HepG2 (cell line): ENCODE results near the gene MYO16. TPM values are rescaled to one million over a fixed set of nuclear protein-coding genes. Genes with fewer than 3 reads are reported as not detected.

Source experiments
- ATAC-seq: fragments of 200-7000 bp; cut with Tn5 transposase; 3 replicates; pipeline ENCODE4 v1.9.1; 2020; ENCODE audit warnings: mild to moderate bottlenecking, moderate library complexity
- BruUV-seq: library from RNA; stranded (reverse); fragments of 400-500 nt; replicated peaks from 2 replicates; lab custom pipeline; 2021; lab: Mats Ljungman, UMichigan
- CTCF ChIA-PET: fragments of 300-600 bp; formaldehyde crosslinking; extraction: SDS; loops from one replicate; lab custom pipeline; 2021; ENCODE audit warnings: low total read pairs, inconsistent platforms, low intra/inter-chr PET ratio; lab: Yijun Ruan, JAX
- POLR2A ChIA-PET: fragments of 350-600 bp; sonication (Branson Sonifier 250); formaldehyde crosslinking; loops from one replicate; lab custom pipeline; 2020; ENCODE audit warnings: antibody characterized with exemption, inconsistent platforms; lab: Yijun Ruan, JAX
- DNase-seq: peaks from one replicate; pipeline ENCODE4 v3.0.0-alpha.2; 2015; ENCODE audit warnings: low spot score
- FAIRE-seq: peaks from 3 replicates; lab custom pipeline; 2011; peaks lifted over from hg19 to GRCh38; lab: Jason Lieb, UNC
- H2AFZ ChIP-seq: one replicate; pipeline ENCODE4 v1.6.1; 2011; ENCODE audit warnings: low read length, inconsistent platforms
- H3K27ac ChIP-seq: fragments of 300-600 bp; 3 replicates; pipeline ENCODE4 v1.8.0; 2011; ENCODE audit warnings: mixed run types, mild to moderate bottlenecking, mixed read lengths, low read length, inconsistent platforms; ENCODE audit not compliant: insufficient read depth; ENCODE audit errors: extremely low read length
- H3K27me3 ChIP-seq, 2 experiments: fragments of 200-600 bp in 1 of 2; 2 replicates in 1 of 2; 3 replicates in 1 of 2; pipeline versions ENCODE4 v1.6.0 to v1.8.0; 2011; ENCODE audit warnings: low read length in 2 of 2, mild to moderate bottlenecking in 2 of 2, moderate library complexity in 2 of 2, inconsistent platforms in 1 of 2; ENCODE audit not compliant: insufficient read depth in 2 of 2, control insufficient read depth in 1 of 2
- H3K36me3 ChIP-seq, 2 experiments: fragments of 200-600 bp in 1 of 2; replicated peaks in 1 of 2; 2 replicates in 1 of 2; 3 replicates in 1 of 2; pipeline versions ENCODE4 v1.5.1 to v1.8.0; 2011; ENCODE audit warnings: low read length in 2 of 2, inconsistent platforms in 1 of 2; ENCODE audit not compliant: insufficient read depth in 2 of 2, control insufficient read depth in 1 of 2
- H3K4me1 ChIP-seq: 2 replicates; pipeline ENCODE4 v1.5.1; 2012; ENCODE audit warnings: low read length, inconsistent platforms; ENCODE audit not compliant: insufficient read depth
- H3K4me2 ChIP-seq: 2 replicates; pipeline ENCODE4 v1.6.0; 2011; ENCODE audit warnings: low read depth, low read length, inconsistent platforms
- H3K4me3 ChIP-seq, 3 experiments: fragments of 200-600 bp in 1 of 3; sonication (generic), shearing (Covaris generic) in 1 of 3; replicated peaks in 1 of 3; 2 replicates each; pipeline ENCODE4 v1.5.1; 2011 to 2016; ENCODE audit warnings: low read length in 3 of 3, inconsistent platforms in 2 of 3, low read depth in 2 of 3, mild to moderate bottlenecking in 2 of 3, control low read depth in 1 of 3, mixed read lengths in 1 of 3; ENCODE audit not compliant: insufficient read depth in 1 of 3
- H3K79me2 ChIP-seq: one replicate; pipeline ENCODE4 v1.6.1; 2011; ENCODE audit warnings: low read length, inconsistent platforms; ENCODE audit not compliant: insufficient read depth
- H3K9ac ChIP-seq: 2 replicates; pipeline ENCODE4 v1.6.0; 2011; ENCODE audit warnings: mild to moderate bottlenecking, low read depth, low read length, inconsistent platforms; ENCODE audit not compliant: insufficient read depth
- H3K9me3 ChIP-seq: 2 replicates; pipeline ENCODE4 v1.5.1; 2012; ENCODE audit warnings: mild to moderate bottlenecking, low read length
- H4K20me1 ChIP-seq: 2 replicates; pipeline ENCODE4 v1.6.0; 2011; ENCODE audit warnings: inconsistent platforms, mild to moderate bottlenecking, low read length, moderate library complexity; ENCODE audit not compliant: insufficient read depth
- BRD4 ChIP-seq: sonication (generic); formaldehyde crosslinking; IDR thresholded peaks from 2 replicates; pipeline ENCODE4 v1.4.0; 2020; ENCODE audit warnings: missing genetic modification reagents
- TBX3 ChIP-seq: fragments of 450-650 bp; IDR thresholded peaks from 2 replicates; pipeline ENCODE4 v1.6.1; 2017; ENCODE audit warnings: antibody characterized with exemption, mild to moderate bottlenecking, inconsistent platforms, borderline replicate concordance
- ZBTB1 ChIP-seq: sonication (generic); formaldehyde crosslinking; IDR thresholded peaks from 2 replicates; pipeline ENCODE4 v1.4.0; 2020; ENCODE audit warnings: missing genetic modification reagents, borderline replicate concordance
- ZBTB4 ChIP-seq: sonication (generic); formaldehyde crosslinking; IDR thresholded peaks from 2 replicates; pipeline ENCODE4 v1.4.0; 2020; ENCODE audit warnings: missing genetic modification reagents, mild to moderate bottlenecking, borderline replicate concordance
- ZBTB42 ChIP-seq: sonication (generic); formaldehyde crosslinking; IDR thresholded peaks from 2 replicates; pipeline ENCODE4 v1.5.0; 2020; ENCODE audit warnings: mild to moderate bottlenecking, missing genetic modification reagents
- ZFP90 ChIP-seq: sonication (generic); formaldehyde crosslinking; IDR thresholded peaks from 2 replicates; pipeline ENCODE4 v1.8.0; 2022; ENCODE audit warnings: missing genetic modification reagents, mild to moderate bottlenecking, inconsistent platforms, borderline replicate concordance
- ZNF329 ChIP-seq: sonication (generic); formaldehyde crosslinking; IDR thresholded peaks from 2 replicates; pipeline ENCODE4 v1.9.0; 2021; ENCODE audit warnings: low read depth, mild to moderate bottlenecking, missing genetic modification reagents
- ZNF709 ChIP-seq: sonication (generic); formaldehyde crosslinking; IDR thresholded peaks from 2 replicates; pipeline ENCODE4 v1.5.0; 2020; ENCODE audit warnings: mild to moderate bottlenecking, missing genetic modification reagents
- WGBS: methylation state at CpG from one replicate; pipeline ENCODE4 v1.1.6; 2017; ENCODE audit warnings: low lambda C conversion rate; 5-methylcytosine and 5-hydroxymethylcytosine counted together
- in situ Hi-C: cut with HindIII; loops from 2 replicates; pipeline ENCODE4 v1.10.0; 2017; ENCODE audit warnings: low pct_unique_long_range_greater_than_20kb; ENCODE audit not compliant: extremely low pct_ligation_motif_present
- intact Hi-C: fragments of 100-400 bp; cut with micrococcal nuclease; formaldehyde crosslinking; loops from one replicate; pipeline ENCODE4 v1.10.0; 2022; ENCODE audit not compliant: unreplicated experiment
- polyA plus RNA-seq, 8 experiments: library from polyadenylated mRNA; depleted of rRNA in 3 of 8; stranded (reverse) in 7 of 8; unstranded in 1 of 8; fragments of >200 nt; fragmentation: Illumina TruSeq in 4 of 8; extraction: Trizol in 4 of 8; gene quantifications; 2 replicates each; pipeline versions ENCODE4 v1.2.1 to v1.2.3, GENCODE V29; 2011 to 2016; ENCODE audit warnings: low read depth in 4 of 8, missing spikeins in 1 of 8, mixed read lengths in 1 of 8; ENCODE audit not compliant: insufficient read depth in 1 of 8
- total RNA-seq, 5 experiments: library from RNA; depleted of rRNA; stranded (reverse); fragments of >200 nt; fragmentation: Illumina TruSeq; extraction: Trizol; gene quantifications; 2 replicates each; pipeline ENCODE4 v1.2.3, GENCODE V29; 2016; ENCODE audit warnings: low read depth in 1 of 5
- TF ChIP-seq, protein P1 (sequence below): sonication (generic); formaldehyde crosslinking; IDR thresholded peaks from 2 replicates; pipeline ENCODE4 v1.4.0; 2020; ENCODE audit warnings: missing genetic modification reagents

The MYO16 gene
- total and polyA plus RNA-seq, 2 of the 13 experiments (the other 11 are each of a cell fraction or from before 2014, with no cell fraction given) = not detected

DNA sequence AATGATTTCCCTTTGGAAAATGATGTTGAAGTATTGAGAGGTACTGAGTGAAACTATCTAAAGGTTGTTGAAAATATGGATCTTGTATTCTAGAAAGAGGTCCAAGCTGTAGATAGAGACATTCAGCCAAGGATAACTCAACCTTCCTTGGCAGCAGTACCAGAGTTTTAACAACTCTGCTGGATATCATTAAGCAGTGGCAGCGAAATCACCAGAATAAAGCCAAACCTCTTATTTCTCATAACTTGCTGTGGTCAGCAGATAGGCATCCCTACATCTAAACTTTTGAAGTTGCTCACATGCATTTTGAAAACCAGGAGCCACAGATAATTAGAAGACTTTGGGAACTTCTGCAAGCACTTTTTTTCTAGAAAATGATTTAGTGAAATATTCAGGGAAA, 597.2 kb downstream of the MYO16 start:
- POLR2A ChIA-PET = no interaction called here
- Histone ChIP-seq H3K9ac (no peak overlapping the region), H3K9me3 (peaks cover 89% of the 10 kb centered on the region), H3K4me1 (no peaks in the 10 kb centered on the region), H3K36me3 (no peaks in the 10 kb centered on the region), H3K4me3 (no peak overlapping the region), H3K4me2 (no peak overlapping the region), H3K27me3 (no peaks in the 10 kb centered on the region), H3K79me2 (no peaks in the 10 kb centered on the region)
- CTCF ChIA-PET = no interaction called here
- ATAC-seq (no peak), FAIRE-seq (no peak)
- in situ Hi-C loops = no loop called here
- no TSS peak for BruUV-seq
- intact Hi-C loops = no loop called here
- TF ChIP-seq ZNF709 (no peak), BRD4 (CRISPR knock-in tag) (no peak), ZFP90 (CRISPR knock-in tag) (no peak), ZBTB4 (CRISPR knock-in tag) (no peak), ZBTB1 (CRISPR knock-in tag) (no peak), TBX3 (no peak), ZBTB42 (CRISPR knock-in tag) (no peak), ZNF329 (CRISPR knock-in tag) (no peak)
- TF ChIP-seq, protein P1, sequence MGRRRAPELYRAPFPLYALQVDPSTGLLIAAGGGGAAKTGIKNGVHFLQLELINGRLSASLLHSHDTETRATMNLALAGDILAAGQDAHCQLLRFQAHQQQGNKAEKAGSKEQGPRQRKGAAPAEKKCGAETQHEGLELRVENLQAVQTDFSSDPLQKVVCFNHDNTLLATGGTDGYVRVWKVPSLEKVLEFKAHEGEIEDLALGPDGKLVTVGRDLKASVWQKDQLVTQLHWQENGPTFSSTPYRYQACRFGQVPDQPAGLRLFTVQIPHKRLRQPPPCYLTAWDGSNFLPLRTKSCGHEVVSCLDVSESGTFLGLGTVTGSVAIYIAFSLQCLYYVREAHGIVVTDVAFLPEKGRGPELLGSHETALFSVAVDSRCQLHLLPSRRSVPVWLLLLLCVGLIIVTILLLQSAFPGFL (CRISPR knock-in tag) = no peak
- TF ChIP-seq, all 625 proteins: peak for 0
- DNase-seq = no peak
- Histone ChIP-seq H3K27ac (no peak overlapping the region), H4K20me1 (no peaks in the 10 kb centered on the region), H2AFZ (no peak overlapping the region)
- WGBS = 0% methylated on average over 1 of the region's 1 CpG
